GM12878 (cell line): ENCODE measurements around the gene RHNO1. TPM values are rescaled to one million over a fixed set of nuclear protein-coding genes. Genes with fewer than 3 reads are reported as not detected.

Source experiments
- BACH1 ChIP-seq: fragments of 450-650 bp; IDR thresholded peaks from 2 replicates; pipeline ENCODE4 v1.6.1; 2017; ENCODE audit warnings: mild to moderate bottlenecking, borderline replicate concordance
- BHLHE40 ChIP-seq, 2 experiments: fragments of 450-650 bp in 1 of 2; IDR thresholded peaks; 2 replicates each; pipeline ENCODE4 v1.6.1; 2011 to 2017; ENCODE audit warnings: low read depth in 2 of 2, borderline replicate concordance in 1 of 2, improper control_type of control experiment in 1 of 2, low read length in 1 of 2, mild to moderate bottlenecking in 1 of 2
- EGR1 ChIP-seq, 2 experiments: IDR thresholded peaks; 1 replicate in 1 of 2; 2 replicates in 1 of 2; pipeline ENCODE4 v1.6.1; 2011 to 2012; ENCODE audit warnings: low read depth in 2 of 2, low read length in 2 of 2, borderline replicate concordance in 1 of 2, mild to moderate bottlenecking in 1 of 2, moderate library complexity in 1 of 2
- HDGF ChIP-seq: fragments of 450-650 bp; IDR thresholded peaks from 2 replicates; pipeline ENCODE4 v1.6.1; 2016; ENCODE audit warnings: antibody characterized with exemption
- JUND ChIP-seq: IDR thresholded peaks from 2 replicates; pipeline ENCODE4 v1.6.1; 2012; ENCODE audit warnings: low read depth, mild to moderate bottlenecking, low read length, improper control_type of control experiment, moderate library complexity
- LARP7 ChIP-seq: fragments of 450-650 bp; IDR thresholded peaks from 2 replicates; pipeline ENCODE4 v1.6.1; 2017; ENCODE audit warnings: mild to moderate bottlenecking
- MYC ChIP-seq: IDR thresholded peaks from 2 replicates; pipeline ENCODE4 v1.6.1; 2011; ENCODE audit warnings: mild to moderate bottlenecking, low read length, moderate library complexity, inconsistent platforms; ENCODE audit not compliant: insufficient read depth, insufficient replicate concordance, insufficient read length, severe bottlenecking
- NR2C1 ChIP-seq: fragments of 450-650 bp; IDR thresholded peaks from 2 replicates; pipeline ENCODE4 v1.6.1; 2017; ENCODE audit warnings: antibody characterized with exemption, mild to moderate bottlenecking, moderate library complexity
- PML ChIP-seq: IDR thresholded peaks from 2 replicates; pipeline ENCODE4 v1.6.1; 2012; ENCODE audit warnings: low read length, inconsistent platforms
- POLR2A ChIP-seq: IDR thresholded peaks from 2 replicates; pipeline ENCODE4 v1.6.1; 2011; ENCODE audit warnings: low read depth, mild to moderate bottlenecking, low read length
- RCOR1 ChIP-seq: conservative IDR thresholded peaks from 2 replicates; pipeline ENCODE4 v1.6.1; 2012; ENCODE audit warnings: low read depth, low read length, improper control_type of control experiment
- RELB ChIP-seq: fragments of 450-650 bp; IDR thresholded peaks from 2 replicates; pipeline ENCODE4 v1.6.1; 2017; ENCODE audit warnings: low read depth, mild to moderate bottlenecking, moderate library complexity
- SMC3 ChIP-seq: IDR thresholded peaks from 2 replicates; pipeline ENCODE4 v1.6.1; 2011; ENCODE audit warnings: low read length, improper control_type of control experiment, borderline replicate concordance
- TARDBP ChIP-seq: IDR thresholded peaks from 2 replicates; pipeline ENCODE4 v1.6.1; 2016; ENCODE audit warnings: borderline replicate concordance
- TCF12 ChIP-seq: IDR thresholded peaks from 2 replicates; pipeline ENCODE4 v1.6.1; 2011; ENCODE audit warnings: low read depth, mild to moderate bottlenecking, low read length
- TCF3 ChIP-seq: IDR thresholded peaks from 2 replicates; pipeline ENCODE4 v1.6.1; 2012; ENCODE audit warnings: low read depth, mild to moderate bottlenecking, low read length, borderline replicate concordance; ENCODE audit not compliant: insufficient read depth
- ZNF207 ChIP-seq: fragments of 450-650 bp; IDR thresholded peaks from 2 replicates; pipeline ENCODE4 v1.6.1; 2014; ENCODE audit warnings: antibody characterized with exemption, mild to moderate bottlenecking, borderline replicate concordance
- ZNF217 ChIP-seq: fragments of 450-650 bp; IDR thresholded peaks from 2 replicates; pipeline ENCODE4 v1.6.1; 2017; ENCODE audit warnings: antibody characterized with exemption, mild to moderate bottlenecking
- ZNF24 ChIP-seq: fragments of 450-650 bp; IDR thresholded peaks from 2 replicates; pipeline ENCODE4 v1.6.1; 2017; ENCODE audit warnings: antibody characterized with exemption, mild to moderate bottlenecking
- polyA plus RNA-seq, 11 experiments: library from polyadenylated mRNA; depleted of rRNA in 4 of 11; unstranded in 6 of 11; stranded (reverse) in 5 of 11; fragments of >200 nt; fragmentation: Nextera tagmentation in 4 of 11; fragmentation: Illumina TruSeq in 1 of 11; extraction: Ambion mirVana in 4 of 11; extraction: Trizol in 1 of 11; gene quantifications; 1 replicate in 1 of 11; 2 replicates in 10 of 11; pipeline versions ENCODE4 v1.2.1 to v1.2.3, GENCODE V29; 2011 to 2016; ENCODE audit warnings: inconsistent platforms in 2 of 11, missing spikeins in 2 of 11, low read depth in 1 of 11
- total RNA-seq, 4 experiments: library from RNA; depleted of rRNA in 3 of 4; stranded (reverse); fragments of >200 nt in 3 of 4; fragmentation: Illumina TruSeq in 1 of 4; extraction: Trizol in 1 of 4; gene quantifications; 2 replicates each; pipeline versions ENCODE4 v1.2.1 to v1.2.3, GENCODE V29; 2013 to 2021
- TF ChIP-seq, protein P1 (sequence below): fragments of 450-650 bp; IDR thresholded peaks from 2 replicates; pipeline ENCODE4 v1.6.1; 2016; ENCODE audit warnings: mild to moderate bottlenecking
- TF ChIP-seq, protein P2 (sequence below), 3 experiments: IDR thresholded peaks in 2 of 3; conservative IDR thresholded peaks in 1 of 3; 2 replicates each; pipeline ENCODE4 v1.5.1; 2011; ENCODE audit warnings: low read depth in 3 of 3, low read length in 3 of 3, mild to moderate bottlenecking in 3 of 3, control low read depth in 2 of 3, moderate library complexity in 2 of 3, inconsistent platforms in 1 of 3, mixed read lengths in 1 of 3; ENCODE audit not compliant: control insufficient read depth in 2 of 3, insufficient read depth in 1 of 3; ENCODE audit errors: extremely low read depth in 1 of 3
- TF ChIP-seq, protein P3 (sequence below): fragments of 450-650 bp; IDR thresholded peaks from 2 replicates; pipeline ENCODE4 v1.6.1; 2018; ENCODE audit warnings: mild to moderate bottlenecking, low read depth, moderate library complexity; ENCODE audit not compliant: partially characterized antibody

RHNO1 gene
- total and polyA plus RNA-seq, 10 of the 15 experiments (the other 5 are each of a cell fraction or from before 2014, with no cell fraction given), result 27.9 to 91.6 (median 49.3) TPM

GRCh38 chr12:2877047-2877952, at the start of gene RHNO1, which contains the start of gene FOXM1 (continued):
- TF ChIP-seq LARP7 (peak; percentile 45; the same call in 1 of the 2 replicates), HDGF (no peak), JUND (no peak), ZNF24 (0 out of 2 replicates have a peak, but pooled peaks have one; percentile 20), RELB (peak; percentile 67), BHLHE40 (IDR thresholded peaks at IDR 0.05; ENCODE audit: borderline replicate concordance in 1 of 2, low read depth in 2 of 2, low read length in 1 of 2) (peak; percentile 50 to 97; a peak in 2 of 4 replicates), BACH1 (peak; percentile 66), EGR1 (IDR thresholded peaks at IDR 0.05; ENCODE audit: borderline replicate concordance in 1 of 2, low read depth in 2 of 2, low read length in 2 of 2) (peak in 1 of 2 experiments; percentile 92; a peak in 2 of 3 replicates), PML (peak; percentile 63; the same call in 1 of the 2 replicates), POLR2A (peak; percentile 92), NR2C1 (0 out of 2 replicates have a peak, but pooled peaks have one; percentile 9), TARDBP (no peak), ZNF207 (peak; percentile 68; the same call in 1 of the 2 replicates), ZNF217 (no peak), MYC (peak; percentile 54), RCOR1 (no peak), TCF12 (no peak), TCF3 (no peak), SMC3 (no peak)
- TF ChIP-seq, protein P1, sequence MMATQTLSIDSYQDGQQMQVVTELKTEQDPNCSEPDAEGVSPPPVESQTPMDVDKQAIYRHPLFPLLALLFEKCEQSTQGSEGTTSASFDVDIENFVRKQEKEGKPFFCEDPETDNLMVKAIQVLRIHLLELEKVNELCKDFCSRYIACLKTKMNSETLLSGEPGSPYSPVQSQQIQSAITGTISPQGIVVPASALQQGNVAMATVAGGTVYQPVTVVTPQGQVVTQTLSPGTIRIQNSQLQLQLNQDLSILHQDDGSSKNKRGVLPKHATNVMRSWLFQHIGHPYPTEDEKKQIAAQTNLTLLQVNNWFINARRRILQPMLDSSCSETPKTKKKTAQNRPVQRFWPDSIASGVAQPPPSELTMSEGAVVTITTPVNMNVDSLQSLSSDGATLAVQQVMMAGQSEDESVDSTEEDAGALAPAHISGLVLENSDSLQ, result 0 out of 2 replicates have a peak, but pooled peaks have one; percentile 11
- TF ChIP-seq, protein P2, sequence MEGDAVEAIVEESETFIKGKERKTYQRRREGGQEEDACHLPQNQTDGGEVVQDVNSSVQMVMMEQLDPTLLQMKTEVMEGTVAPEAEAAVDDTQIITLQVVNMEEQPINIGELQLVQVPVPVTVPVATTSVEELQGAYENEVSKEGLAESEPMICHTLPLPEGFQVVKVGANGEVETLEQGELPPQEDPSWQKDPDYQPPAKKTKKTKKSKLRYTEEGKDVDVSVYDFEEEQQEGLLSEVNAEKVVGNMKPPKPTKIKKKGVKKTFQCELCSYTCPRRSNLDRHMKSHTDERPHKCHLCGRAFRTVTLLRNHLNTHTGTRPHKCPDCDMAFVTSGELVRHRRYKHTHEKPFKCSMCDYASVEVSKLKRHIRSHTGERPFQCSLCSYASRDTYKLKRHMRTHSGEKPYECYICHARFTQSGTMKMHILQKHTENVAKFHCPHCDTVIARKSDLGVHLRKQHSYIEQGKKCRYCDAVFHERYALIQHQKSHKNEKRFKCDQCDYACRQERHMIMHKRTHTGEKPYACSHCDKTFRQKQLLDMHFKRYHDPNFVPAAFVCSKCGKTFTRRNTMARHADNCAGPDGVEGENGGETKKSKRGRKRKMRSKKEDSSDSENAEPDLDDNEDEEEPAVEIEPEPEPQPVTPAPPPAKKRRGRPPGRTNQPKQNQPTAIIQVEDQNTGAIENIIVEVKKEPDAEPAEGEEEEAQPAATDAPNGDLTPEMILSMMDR (IDR thresholded peaks at IDR 0.05 in 2 of 3, conservative IDR thresholded peaks at IDR 0.05 in 1 of 3; ENCODE audit: control insufficient read depth in 2 of 3, extremely low read depth in 1 of 3, insufficient read depth in 1 of 3, low read depth in 3 of 3, low read length in 3 of 3), result peak in 1 of 3 experiments; percentile 2; a peak in 1 of 6 replicates
- TF ChIP-seq, protein P3, sequence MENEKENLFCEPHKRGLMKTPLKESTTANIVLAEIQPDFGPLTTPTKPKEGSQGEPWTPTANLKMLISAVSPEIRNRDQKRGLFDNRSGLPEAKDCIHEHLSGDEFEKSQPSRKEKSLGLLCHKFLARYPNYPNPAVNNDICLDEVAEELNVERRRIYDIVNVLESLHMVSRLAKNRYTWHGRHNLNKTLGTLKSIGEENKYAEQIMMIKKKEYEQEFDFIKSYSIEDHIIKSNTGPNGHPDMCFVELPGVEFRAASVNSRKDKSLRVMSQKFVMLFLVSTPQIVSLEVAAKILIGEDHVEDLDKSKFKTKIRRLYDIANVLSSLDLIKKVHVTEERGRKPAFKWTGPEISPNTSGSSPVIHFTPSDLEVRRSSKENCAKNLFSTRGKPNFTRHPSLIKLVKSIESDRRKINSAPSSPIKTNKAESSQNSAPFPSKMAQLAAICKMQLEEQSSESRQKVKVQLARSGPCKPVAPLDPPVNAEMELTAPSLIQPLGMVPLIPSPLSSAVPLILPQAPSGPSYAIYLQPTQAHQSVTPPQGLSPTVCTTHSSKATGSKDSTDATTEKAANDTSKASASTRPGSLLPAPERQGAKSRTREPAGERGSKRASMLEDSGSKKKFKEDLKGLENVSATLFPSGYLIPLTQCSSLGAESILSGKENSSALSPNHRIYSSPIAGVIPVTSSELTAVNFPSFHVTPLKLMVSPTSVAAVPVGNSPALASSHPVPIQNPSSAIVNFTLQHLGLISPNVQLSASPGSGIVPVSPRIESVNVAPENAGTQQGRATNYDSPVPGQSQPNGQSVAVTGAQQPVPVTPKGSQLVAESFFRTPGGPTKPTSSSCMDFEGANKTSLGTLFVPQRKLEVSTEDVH, result no peak
